ENCODE measurements around the gene EDNRB.
"Not testable (repeated sequence)": the region's sequence is repeated elsewhere in the genome, so short reads cannot be mapped to it uniquely, and the experiment has no call there.

Gene EDNRB

GRCh38 chr13:77896536-77896935 is 22.1 kb downstream of the EDNRB start:
- no peak for DNase-seq (ENCODE audit: low read depth)

GRCh38 chr13:77894743-77895142 is 23.9 kb downstream of the EDNRB start:
- no peak for DNase-seq (ENCODE audit: low read depth)

- no peak for DNase-seq (ENCODE audit: low read depth)
Observed at GRCh38 chr13:77893066-77893465, 25.6 kb downstream of the EDNRB start.

GRCh38 chr13:77892491-77892890 is 26.1 kb downstream of the EDNRB start:
- DNase-seq (ENCODE audit: low read depth), result no peak

GRCh38 chr13:77891486-77891885 is 27.1 kb downstream of the EDNRB start:
- no peak for DNase-seq (ENCODE audit: low read depth)

GRCh38 chr13:77891041-77891440 is 27.6 kb downstream of the EDNRB start:
- no peak for DNase-seq (ENCODE audit: low read depth)

- DNase-seq (ENCODE audit: low read depth), result no peak
Observed at GRCh38 chr13:77883328-77883727, 35.3 kb downstream of the EDNRB start.

- DNase-seq (ENCODE audit: low read depth), result no peak
Observed at GRCh38 chr13:77878190-77878589, 40.4 kb downstream of the EDNRB start.

- no peak for DNase-seq (ENCODE audit: low read depth)
Observed at GRCh38 chr13:77876176-77876575, 42.5 kb downstream of the EDNRB start.

GRCh38 chr13:77874406-77874805 is 44.2 kb downstream of the EDNRB start:
- no peak for DNase-seq (ENCODE audit: low read depth)

GRCh38 chr13:77872995-77873394 is 45.6 kb downstream of the EDNRB start:
- no peak for DNase-seq (ENCODE audit: low read depth)

GRCh38 chr13:77871596-77871995 is 47.0 kb downstream of the EDNRB start:
- no peak for DNase-seq (ENCODE audit: low read depth)

- DNase-seq (ENCODE audit: low read depth), result no peak
Observed at GRCh38 chr13:77868717-77869116, 49.9 kb downstream of the EDNRB start.

- DNase-seq (ENCODE audit: low read depth), result no peak
Observed at GRCh38 chr13:77866971-77867370, 51.7 kb downstream of the EDNRB start.

GRCh38 chr13:77865622-77866021 is 53.0 kb downstream of the EDNRB start:
- no peak for DNase-seq (ENCODE audit: low read depth)

- DNase-seq (ENCODE audit: low read depth), result no peak
Observed at GRCh38 chr13:77863144-77863543, 55.5 kb downstream of the EDNRB start.

GRCh38 chr13:77861741-77862140 is 56.9 kb downstream of the EDNRB start:
- no peak for DNase-seq (ENCODE audit: low read depth)

- no peak for DNase-seq (ENCODE audit: low read depth)
Observed at GRCh38 chr13:77860507-77860981, 58.1 kb downstream of the EDNRB start.

GRCh38 chr13:77859450-77859849 is 59.2 kb downstream of the EDNRB start:
- DNase-seq (ENCODE audit: low read depth), result no peak

- no peak for DNase-seq (ENCODE audit: low read depth)
Observed at GRCh38 chr13:77857531-77858209, 61.0 kb downstream of the EDNRB start.

- no peak for DNase-seq (ENCODE audit: low read depth)
Observed at GRCh38 chr13:77853703-77854102, 64.9 kb downstream of the EDNRB start.

GRCh38 chr13:77848050-77848449 is 70.6 kb downstream of the EDNRB start:
- not testable (repeated sequence) for DNase-seq (ENCODE audit: low read depth)

GRCh38 chr13:77846173-77846572 is 72.5 kb downstream of the EDNRB start:
- DNase-seq (ENCODE audit: low read depth), result no peak
